Liver (tissue), 9 donors: ENCODE measurements around the gene NTNG2. TPM values are rescaled to one million over a fixed set of nuclear protein-coding genes. Genes with fewer than 3 reads are reported as not detected.

Experiments
- DNase-seq: peaks from one replicate; pipeline ENCODE4 v3.0.0-alpha.2; 2017; ENCODE audit warnings: low spot score
- H3K27ac ChIP-seq, 2 donors: one replicate each; pipeline ENCODE4 v1.7.0; 2013; ENCODE audit warnings: inconsistent platforms in 2 of 2, low read length in 2 of 2, control low read depth in 1 of 2, low read depth in 1 of 2, mild to moderate bottlenecking in 1 of 2
- H3K27me3 ChIP-seq, 4 donors: one replicate each; pipeline versions ENCODE4 v1.6.1 to v1.7.0; 2013; ENCODE audit warnings: low read length in 3 of 4, inconsistent platforms in 1 of 4, mild to moderate bottlenecking in 1 of 4, moderate library complexity in 1 of 4; ENCODE audit not compliant: control insufficient read depth in 4 of 4, insufficient read depth in 4 of 4
- H3K36me3 ChIP-seq, 4 donors: one replicate each; pipeline versions ENCODE4 v1.6.1 to v1.7.0; 2013; ENCODE audit warnings: low read length in 3 of 4, mild to moderate bottlenecking in 3 of 4, low read depth in 1 of 4, moderate library complexity in 1 of 4; ENCODE audit not compliant: control insufficient read depth in 4 of 4, insufficient read depth in 3 of 4
- H3K4me1 ChIP-seq, 4 donors: one replicate each; pipeline versions ENCODE4 v1.6.1 to v1.7.0; 2013; ENCODE audit warnings: low read length in 3 of 4, mild to moderate bottlenecking in 3 of 4, moderate library complexity in 1 of 4; ENCODE audit not compliant: control insufficient read depth in 4 of 4, insufficient read depth in 4 of 4
- H3K4me3 ChIP-seq, 3 donors: one replicate each; pipeline versions ENCODE4 v1.6.1 to v1.7.0; 2013; ENCODE audit warnings: low read length in 3 of 3, control low read depth in 1 of 3, low read depth in 1 of 3, mild to moderate bottlenecking in 1 of 3
- H3K9ac ChIP-seq, 2 donors: one replicate each; pipeline ENCODE4 v1.7.0; 2013; ENCODE audit warnings: low read length in 2 of 2, mild to moderate bottlenecking in 2 of 2, moderate library complexity in 2 of 2, control low read depth in 1 of 2, low read depth in 1 of 2
- H3K9me3 ChIP-seq, 4 donors: one replicate each; pipeline versions ENCODE4 v1.6.1 to v1.7.0; 2013; ENCODE audit warnings: low read length in 3 of 4; ENCODE audit not compliant: control insufficient read depth in 4 of 4
- EGR1 ChIP-seq, 2 donors: IDR thresholded peaks; 2 replicates each; pipeline ENCODE4 v1.6.1; 2016 to 2018; ENCODE audit warnings: antibody characterized with exemption in 2 of 2, low read depth in 2 of 2
- FOXA1 ChIP-seq: IDR thresholded peaks from 2 replicates; pipeline ENCODE4 v1.6.1; 2016; ENCODE audit warnings: antibody characterized with exemption
- FOXA2 ChIP-seq: IDR thresholded peaks from 2 replicates; pipeline ENCODE4 v1.6.1; 2016; ENCODE audit warnings: antibody characterized with exemption
- GABPA ChIP-seq, 2 donors: IDR thresholded peaks in 1 of 2; conservative IDR thresholded peaks in 1 of 2; 2 replicates each; pipeline ENCODE4 v1.6.1; 2016; ENCODE audit warnings: antibody characterized with exemption in 2 of 2, mild to moderate bottlenecking in 1 of 2, moderate library complexity in 1 of 2
- HNF4A ChIP-seq, 2 donors: conservative IDR thresholded peaks; 2 replicates each; pipeline ENCODE4 v1.6.1; 2016; ENCODE audit warnings: antibody characterized with exemption in 2 of 2, mild to moderate bottlenecking in 2 of 2
- HNF4G ChIP-seq: IDR thresholded peaks from 2 replicates; pipeline ENCODE4 v1.6.1; 2016; ENCODE audit warnings: antibody characterized with exemption
- JUND ChIP-seq, 2 donors: IDR thresholded peaks; 2 replicates each; pipeline ENCODE4 v1.6.1; 2016; ENCODE audit warnings: antibody characterized with exemption in 2 of 2
- NR2F2 ChIP-seq: IDR thresholded peaks from 2 replicates; pipeline ENCODE4 v1.6.1; 2016; ENCODE audit warnings: antibody characterized with exemption
- RAD21 ChIP-seq, 2 donors: IDR thresholded peaks; 2 replicates each; pipeline ENCODE4 v1.6.1; 2016; ENCODE audit warnings: antibody characterized with exemption in 2 of 2, mild to moderate bottlenecking in 2 of 2
- RXRA ChIP-seq, 2 donors: IDR thresholded peaks; 2 replicates each; pipeline ENCODE4 v1.6.1; 2017 to 2018; ENCODE audit warnings: antibody characterized with exemption in 2 of 2, mild to moderate bottlenecking in 1 of 2
- SP1 ChIP-seq: IDR thresholded peaks from 2 replicates; pipeline ENCODE4 v1.6.1; 2018; ENCODE audit warnings: antibody characterized with exemption, mild to moderate bottlenecking
- TAF1 ChIP-seq: conservative IDR thresholded peaks from 2 replicates; pipeline ENCODE4 v1.6.1; 2016; ENCODE audit warnings: antibody characterized with exemption, mild to moderate bottlenecking
- WGBS: extraction: QIAGEN DNeasy Blood & Tissue Kit; methylation state at CpG from one replicate; pipeline ENCODE4 v1.1.7; 2013; 5-methylcytosine and 5-hydroxymethylcytosine counted together
- polyA plus RNA-seq, 2 donors: library from polyadenylated mRNA; stranded (reverse) in 1 of 2; unstranded in 1 of 2; fragments of 200-250 nt in 1 of 2; fragments of >200 nt in 1 of 2; fragmentation: Nextera tagmentation in 1 of 2; extraction: Ambion mirVana in 1 of 2; gene quantifications; one replicate each; pipeline versions ENCODE4 v1.2.1 to v1.2.3, GENCODE V29; 2013 to 2015
- total RNA-seq, 2 donors: library from RNA; depleted of rRNA; stranded (reverse); fragments of >200 nt; gene quantifications; one replicate each; pipeline ENCODE4 v1.2.3, GENCODE V29; 2014
- TF ChIP-seq, protein P1 (sequence below): IDR thresholded peaks from 2 replicates; pipeline ENCODE4 v1.6.1; 2016; ENCODE audit warnings: antibody characterized with exemption, mild to moderate bottlenecking
- TF ChIP-seq, protein P2 (sequence below): IDR thresholded peaks from 2 replicates; pipeline ENCODE4 v1.6.1; 2016; ENCODE audit warnings: antibody characterized with exemption
- TF ChIP-seq, protein P3 (sequence below): IDR thresholded peaks from 2 replicates; pipeline ENCODE4 v1.6.1; 2016; ENCODE audit warnings: antibody characterized with exemption
- TF ChIP-seq, protein P4 (sequence below): IDR thresholded peaks from 2 replicates; pipeline ENCODE4 v1.6.1; 2016; ENCODE audit warnings: antibody characterized with exemption
- donor health status: healthy.
- donor health status: healthy.
- donor health status: healthy.
- donor health status: healthy.
- donor health status: healthy.

NTNG2 gene
- total and polyA plus RNA-seq, 4 donors: 0.12 to 0.42 (median 0.28) TPM; not detected in 1

DNA sequence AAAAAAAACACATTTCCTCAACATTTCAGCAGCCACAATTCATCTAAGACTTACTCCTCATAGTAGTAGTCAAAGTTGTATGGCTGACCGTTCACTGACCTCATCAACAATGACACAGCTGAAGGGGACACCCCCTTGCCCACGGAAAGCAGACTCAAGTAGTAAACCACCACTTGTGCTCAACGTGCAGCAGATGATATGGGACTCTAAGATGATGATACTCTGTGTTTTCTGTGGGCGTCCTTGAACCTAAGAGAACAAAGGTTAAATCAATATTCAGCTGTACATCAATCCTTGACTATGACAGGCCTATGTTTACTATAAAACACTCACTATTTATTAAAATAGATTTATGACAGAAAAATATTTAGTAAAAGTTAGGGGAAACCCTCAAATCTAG is 121.3 kb downstream of the NTNG2 start:
- WGBS: 72% methylated on average over 4 of the region's 4 CpGs
- TF ChIP-seq, protein P1, sequence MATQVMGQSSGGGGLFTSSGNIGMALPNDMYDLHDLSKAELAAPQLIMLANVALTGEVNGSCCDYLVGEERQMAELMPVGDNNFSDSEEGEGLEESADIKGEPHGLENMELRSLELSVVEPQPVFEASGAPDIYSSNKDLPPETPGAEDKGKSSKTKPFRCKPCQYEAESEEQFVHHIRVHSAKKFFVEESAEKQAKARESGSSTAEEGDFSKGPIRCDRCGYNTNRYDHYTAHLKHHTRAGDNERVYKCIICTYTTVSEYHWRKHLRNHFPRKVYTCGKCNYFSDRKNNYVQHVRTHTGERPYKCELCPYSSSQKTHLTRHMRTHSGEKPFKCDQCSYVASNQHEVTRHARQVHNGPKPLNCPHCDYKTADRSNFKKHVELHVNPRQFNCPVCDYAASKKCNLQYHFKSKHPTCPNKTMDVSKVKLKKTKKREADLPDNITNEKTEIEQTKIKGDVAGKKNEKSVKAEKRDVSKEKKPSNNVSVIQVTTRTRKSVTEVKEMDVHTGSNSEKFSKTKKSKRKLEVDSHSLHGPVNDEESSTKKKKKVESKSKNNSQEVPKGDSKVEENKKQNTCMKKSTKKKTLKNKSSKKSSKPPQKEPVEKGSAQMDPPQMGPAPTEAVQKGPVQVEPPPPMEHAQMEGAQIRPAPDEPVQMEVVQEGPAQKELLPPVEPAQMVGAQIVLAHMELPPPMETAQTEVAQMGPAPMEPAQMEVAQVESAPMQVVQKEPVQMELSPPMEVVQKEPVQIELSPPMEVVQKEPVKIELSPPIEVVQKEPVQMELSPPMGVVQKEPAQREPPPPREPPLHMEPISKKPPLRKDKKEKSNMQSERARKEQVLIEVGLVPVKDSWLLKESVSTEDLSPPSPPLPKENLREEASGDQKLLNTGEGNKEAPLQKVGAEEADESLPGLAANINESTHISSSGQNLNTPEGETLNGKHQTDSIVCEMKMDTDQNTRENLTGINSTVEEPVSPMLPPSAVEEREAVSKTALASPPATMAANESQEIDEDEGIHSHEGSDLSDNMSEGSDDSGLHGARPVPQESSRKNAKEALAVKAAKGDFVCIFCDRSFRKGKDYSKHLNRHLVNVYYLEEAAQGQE: no peak
- no peak for TF ChIP-seq GABPA (IDR thresholded peaks at IDR 0.05 in 1 of 2, conservative IDR thresholded peaks at IDR 0.05 in 1 of 2)
- TF ChIP-seq FOXA1: no peak
- TF ChIP-seq, protein P2, sequence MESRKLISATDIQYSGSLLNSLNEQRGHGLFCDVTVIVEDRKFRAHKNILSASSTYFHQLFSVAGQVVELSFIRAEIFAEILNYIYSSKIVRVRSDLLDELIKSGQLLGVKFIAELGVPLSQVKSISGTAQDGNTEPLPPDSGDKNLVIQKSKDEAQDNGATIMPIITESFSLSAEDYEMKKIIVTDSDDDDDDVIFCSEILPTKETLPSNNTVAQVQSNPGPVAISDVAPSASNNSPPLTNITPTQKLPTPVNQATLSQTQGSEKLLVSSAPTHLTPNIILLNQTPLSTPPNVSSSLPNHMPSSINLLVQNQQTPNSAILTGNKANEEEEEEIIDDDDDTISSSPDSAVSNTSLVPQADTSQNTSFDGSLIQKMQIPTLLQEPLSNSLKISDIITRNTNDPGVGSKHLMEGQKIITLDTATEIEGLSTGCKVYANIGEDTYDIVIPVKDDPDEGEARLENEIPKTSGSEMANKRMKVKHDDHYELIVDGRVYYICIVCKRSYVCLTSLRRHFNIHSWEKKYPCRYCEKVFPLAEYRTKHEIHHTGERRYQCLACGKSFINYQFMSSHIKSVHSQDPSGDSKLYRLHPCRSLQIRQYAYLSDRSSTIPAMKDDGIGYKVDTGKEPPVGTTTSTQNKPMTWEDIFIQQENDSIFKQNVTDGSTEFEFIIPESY: no peak
- no peak overlapping the region for H3K9ac ChIP-seq
- DNase-seq: no peak
- no peak overlapping the region for H3K4me3 ChIP-seq
- no peaks in the 10 kb centered on the region for H3K9me3 ChIP-seq
- no peak overlapping the region for H3K27ac ChIP-seq
- no peaks in the 10 kb centered on the region for H3K4me1 ChIP-seq
- H3K36me3 ChIP-seq: peaks cover 17 to 87% (median 72%) of the 10 kb centered on the region in 4 donors
- no peaks in the 10 kb centered on the region for H3K27me3 ChIP-seq

DNA sequence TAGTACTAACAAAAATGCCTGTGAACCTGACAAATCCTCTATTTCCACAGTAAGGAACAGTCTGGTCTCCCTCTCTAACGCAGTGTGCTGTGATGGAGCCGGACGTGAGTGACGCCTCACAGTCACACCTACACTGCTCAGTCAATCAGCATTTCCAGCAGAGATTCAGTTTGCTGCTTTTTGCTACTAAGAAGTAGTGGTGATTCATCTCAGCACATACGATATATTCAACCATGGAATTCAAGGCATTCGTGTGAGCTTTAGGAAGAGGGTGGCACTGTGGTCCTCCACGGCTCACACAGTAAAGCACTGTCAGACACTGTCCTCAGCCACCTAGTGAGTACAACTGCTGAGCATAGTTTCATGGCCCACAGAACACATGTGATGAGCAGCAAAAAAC is 122.0 kb downstream of the NTNG2 start:
- TF ChIP-seq FOXA2 (no peak), HNF4A (conservative IDR thresholded peaks at IDR 0.05) (no peak), JUND (IDR thresholded peaks at IDR 0.05) (no peak), EGR1 (IDR thresholded peaks at IDR 0.05; ENCODE audit: low read depth in 2 of 2) (no peak), RXRA (IDR thresholded peaks at IDR 0.05) (no peak), RAD21 (IDR thresholded peaks at IDR 0.05) (no peak), GABPA (IDR thresholded peaks at IDR 0.05 in 1 of 2, conservative IDR thresholded peaks at IDR 0.05 in 1 of 2) (no peak), TAF1 (no peak), NR2F2 (no peak), HNF4G (no peak), SP1 (no peak)
- TF ChIP-seq, protein P3, sequence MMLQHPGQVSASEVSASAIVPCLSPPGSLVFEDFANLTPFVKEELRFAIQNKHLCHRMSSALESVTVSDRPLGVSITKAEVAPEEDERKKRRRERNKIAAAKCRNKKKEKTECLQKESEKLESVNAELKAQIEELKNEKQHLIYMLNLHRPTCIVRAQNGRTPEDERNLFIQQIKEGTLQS: no peak
- TF ChIP-seq, protein P1: no peak
- TF ChIP-seq, protein P2: no peak
- TF ChIP-seq, protein P4, sequence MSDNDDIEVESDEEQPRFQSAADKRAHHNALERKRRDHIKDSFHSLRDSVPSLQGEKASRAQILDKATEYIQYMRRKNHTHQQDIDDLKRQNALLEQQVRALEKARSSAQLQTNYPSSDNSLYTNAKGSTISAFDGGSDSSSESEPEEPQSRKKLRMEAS: no peak
- Histone ChIP-seq H3K36me3 (peaks cover 16 to 86% (median 71%) of the 10 kb centered on the region in 4 donors), H3K27me3 (no peaks in the 10 kb centered on the region), H3K4me3 (no peak overlapping the region), H3K27ac (no peak overlapping the region), H3K9ac (no peak overlapping the region), H3K4me1 (no peaks in the 10 kb centered on the region), H3K9me3 (no peaks in the 10 kb centered on the region)
- WGBS: 93% methylated on average over 7 of the region's 7 CpGs
- DNase-seq: no peak
